Endothelial cell of umbilical vein (primary cell): Measurements from ENCODE around the gene DCLK2. TPM values are rescaled to one million over a fixed set of nuclear protein-coding genes. Genes with fewer than 3 reads are reported as not detected.
A peak's percentile ranks its signal among the peaks of the same experiment; 100 is the strongest.

Source experiments
- BruUV-seq: library from RNA; stranded (reverse); fragments of 400-500 nt; replicated peaks from 2 replicates; lab custom pipeline; 2021; lab: Mats Ljungman, UMichigan
- CTCF ChIA-PET: fragments of 300-600, 350-600 bp; sonication (Branson Sonifier 250); formaldehyde crosslinking; loops from one replicate; lab custom pipeline; 2021; ENCODE audit warnings: antibody characterized with exemption, inconsistent platforms; lab: Charles Lee
- POLR2A ChIA-PET: fragments of 300-600, 350-600 bp; sonication (Branson Sonifier 250); formaldehyde crosslinking; loops from one replicate; lab custom pipeline; 2021; ENCODE audit warnings: antibody characterized with exemption, inconsistent platforms; lab: Charles Lee
- DNase-seq: peaks from one replicate; pipeline ENCODE4 v3.0.0-alpha.2; 2011; ENCODE audit warnings: low read depth, low spot score
- FAIRE-seq: peaks from 2 replicates; lab custom pipeline; 2011; peaks lifted over from hg19 to GRCh38; lab: Jason Lieb, UNC
- H2AFZ ChIP-seq: 2 replicates; pipeline ENCODE4 v1.6.0; 2012; ENCODE audit warnings: low read depth, low read length, control low read depth, inconsistent platforms
- H3K27ac ChIP-seq: 2 replicates; pipeline ENCODE4 v1.5.1; 2011; ENCODE audit warnings: low read depth, mild to moderate bottlenecking, control low read depth, low read length, moderate library complexity; ENCODE audit not compliant: insufficient read depth
- H3K27me3 ChIP-seq, 2 experiments: 2 replicates each; pipeline versions ENCODE4 v1.6.0 to v1.6.1; 2011; ENCODE audit warnings: low read length in 2 of 2, mixed read lengths in 1 of 2; ENCODE audit not compliant: control insufficient read depth in 2 of 2, insufficient read depth in 2 of 2
- H3K36me3 ChIP-seq, 2 experiments: 2 replicates in 1 of 2; 3 replicates in 1 of 2; pipeline ENCODE4 v1.5.1; 2011; ENCODE audit warnings: low read length in 2 of 2, mild to moderate bottlenecking in 1 of 2, moderate library complexity in 1 of 2; ENCODE audit not compliant: control insufficient read depth in 2 of 2, insufficient read depth in 2 of 2; ENCODE audit errors: extremely low read depth in 1 of 2
- H3K4me1 ChIP-seq: 3 replicates; pipeline ENCODE4 v1.5.1; 2011; ENCODE audit warnings: mild to moderate bottlenecking, low read length; ENCODE audit not compliant: control insufficient read depth, insufficient read depth; ENCODE audit errors: extremely low read depth
- H3K4me2 ChIP-seq: 2 replicates; pipeline ENCODE4 v1.6.1; 2011; ENCODE audit warnings: low read length, control low read depth, mixed read lengths; ENCODE audit not compliant: insufficient read depth
- H3K4me3 ChIP-seq, 3 experiments: fragments of 200-600 bp in 1 of 3; sonication (generic), shearing (Covaris generic) in 1 of 3; replicated peaks in 1 of 3; 2 replicates each; pipeline ENCODE4 v1.5.1; 2011 to 2016; ENCODE audit warnings: control low read depth in 3 of 3, low read length in 3 of 3, mild to moderate bottlenecking in 2 of 3, inconsistent platforms in 1 of 3, low read depth in 1 of 3, moderate library complexity in 1 of 3; ENCODE audit not compliant: insufficient read depth in 1 of 3
- H3K79me2 ChIP-seq: 2 replicates; pipeline ENCODE4 v1.6.0; 2012; ENCODE audit warnings: low read length, inconsistent platforms; ENCODE audit not compliant: control insufficient read depth, insufficient read depth
- H3K9ac ChIP-seq: replicated peaks from 2 replicates; pipeline ENCODE3; 2011; ENCODE audit warnings: low read length, control low read depth; ENCODE audit not compliant: insufficient read depth; ENCODE audit errors: extremely low read depth
- H3K9me1 ChIP-seq: replicated peaks from 3 replicates; pipeline ENCODE4 v1.6.0; 2011; ENCODE audit warnings: mild to moderate bottlenecking, low read length; ENCODE audit not compliant: control insufficient read depth, insufficient read depth; ENCODE audit errors: extremely low read depth
- H3K9me3 ChIP-seq: replicated peaks from 2 replicates; pipeline ENCODE4 v1.5.1; 2012; ENCODE audit warnings: low read length, inconsistent platforms; ENCODE audit not compliant: control insufficient read depth, insufficient read depth
- H4K20me1 ChIP-seq: replicated peaks from 2 replicates; pipeline ENCODE3; 2011; ENCODE audit warnings: mild to moderate bottlenecking, low read length; ENCODE audit not compliant: control insufficient read depth, insufficient read depth; ENCODE audit errors: extremely low read depth
- EZH2 ChIP-seq: IDR thresholded peaks from 2 replicates; pipeline ENCODE4 v1.6.1; 2012; ENCODE audit warnings: borderline replicate concordance, low read depth, mild to moderate bottlenecking, moderate library complexity, low read length, inconsistent platforms; ENCODE audit not compliant: severe bottlenecking
- FOS ChIP-seq: IDR thresholded peaks from 2 replicates; pipeline ENCODE4 v1.6.1; 2011; ENCODE audit warnings: mild to moderate bottlenecking, low read length, moderate library complexity, borderline replicate concordance; ENCODE audit not compliant: insufficient read depth
- GATA2 ChIP-seq: IDR thresholded peaks from 2 replicates; pipeline ENCODE4 v1.7.0; 2011; ENCODE audit warnings: low read depth, mild to moderate bottlenecking, moderate library complexity, mixed read lengths, low read length; ENCODE audit not compliant: insufficient read length, insufficient read depth
- JUN ChIP-seq: IDR thresholded peaks from 2 replicates; pipeline ENCODE4 v1.6.1; 2011; ENCODE audit warnings: borderline replicate concordance, low read depth; ENCODE audit not compliant: insufficient read length, insufficient read depth
- MAX ChIP-seq: IDR thresholded peaks from 2 replicates; pipeline ENCODE4 v1.6.1; 2011; ENCODE audit not compliant: insufficient read depth, insufficient read length
- MYC ChIP-seq: IDR thresholded peaks from one replicate; pipeline ENCODE4 v1.6.1; 2011; ENCODE audit warnings: mild to moderate bottlenecking, low read depth, low read length
- POLR2A ChIP-seq: IDR thresholded peaks from 2 replicates; pipeline ENCODE4 v1.6.1; 2012; ENCODE audit warnings: low read depth, mild to moderate bottlenecking, control low read depth, low read length
- POLR2AphosphoS5 ChIP-seq: IDR thresholded peaks from 2 replicates; pipeline ENCODE4 v1.6.1; 2012; ENCODE audit warnings: low read depth, mild to moderate bottlenecking, control low read depth, low read length, moderate library complexity; ENCODE audit not compliant: insufficient read depth
- dilution Hi-C: fragments of 300-500 bp; cut with MboI; formaldehyde crosslinking; loops from one replicate; pipeline ENCODE4 v1.15.0; 2019; ENCODE audit warnings: low sequenced_read_pairs; ENCODE audit not compliant: extremely low pct_ligation_motif_present
- intact Hi-C: fragments of 100-400 bp; cut with micrococcal nuclease; formaldehyde crosslinking; loops from one replicate; pipeline ENCODE4 v1.10.0; 2022
- polyA plus RNA-seq, 4 experiments: library from polyadenylated mRNA; depleted of rRNA in 3 of 4; stranded (reverse) in 3 of 4; unstranded in 1 of 4; fragments of >200 nt; gene quantifications; 2 replicates each; pipeline versions ENCODE4 v1.2.1 to v1.2.3, GENCODE V29; 2011 to 2012; ENCODE audit warnings: missing spikeins in 1 of 4
- total RNA-seq: library from RNA; stranded (reverse); gene quantifications from 2 replicates; pipeline ENCODE4 v1.2.3, GENCODE V29; 2021
- TF ChIP-seq, protein P1 (sequence below), 2 donors: IDR thresholded peaks; 1 replicate in 1 of 2; 2 replicates in 1 of 2; pipeline ENCODE4 v1.5.1; 2011; ENCODE audit warnings: low read length in 2 of 2, mild to moderate bottlenecking in 2 of 2, moderate library complexity in 2 of 2, control low read depth in 1 of 2, inconsistent platforms in 1 of 2, low read depth in 1 of 2; ENCODE audit not compliant: insufficient read depth in 1 of 2; ENCODE audit errors: extremely low read depth in 1 of 2

Gene DCLK2
- total and polyA plus RNA-seq, 2 donors (not counting 3 experiments of a cell fraction or from before 2014, with no cell fraction given), result 1.7 to 4.7 TPM

DNA sequence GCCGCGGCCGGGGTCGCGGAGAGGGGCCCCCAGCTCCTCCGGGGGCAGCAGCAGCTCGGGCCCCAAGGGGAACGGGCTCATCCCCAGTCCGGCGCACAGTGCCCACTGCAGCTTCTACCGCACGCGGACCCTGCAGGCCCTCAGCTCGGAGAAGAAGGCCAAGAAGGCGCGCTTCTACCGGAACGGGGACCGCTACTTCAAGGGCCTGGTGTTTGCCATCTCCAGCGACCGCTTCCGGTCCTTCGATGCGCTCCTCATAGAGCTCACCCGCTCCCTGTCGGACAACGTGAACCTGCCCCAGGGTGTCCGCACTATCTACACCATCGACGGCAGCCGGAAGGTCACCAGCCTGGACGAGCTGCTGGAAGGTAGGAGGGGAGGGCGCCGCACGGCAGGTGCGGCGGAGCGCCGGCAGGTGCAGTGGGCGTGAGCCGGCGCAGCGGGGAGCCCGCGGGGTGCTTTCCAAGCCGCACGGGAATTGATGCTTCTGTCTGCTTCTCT lies 886 bp downstream of the DCLK2 start:
- ChIA-PET POLR2A (no interaction called here), CTCF (interaction anchor here (0.6 to 3.1 kb wide), 7 partner anchors 21 to 169 kb away, joined by 4 to 20 read pairs (median 7); no protein-coding TSS in a partner anchor)
- no peaks in the 10 kb centered on the region for H3K9me3 ChIP-seq
- TF ChIP-seq EZH2 (no peak), JUN (no peak), MAX (no peak), FOS (no peak), POLR2A (no peak), POLR2AphosphoS5 (no peak), MYC (no peak), GATA2 (no peak)
- TF ChIP-seq, protein P1, sequence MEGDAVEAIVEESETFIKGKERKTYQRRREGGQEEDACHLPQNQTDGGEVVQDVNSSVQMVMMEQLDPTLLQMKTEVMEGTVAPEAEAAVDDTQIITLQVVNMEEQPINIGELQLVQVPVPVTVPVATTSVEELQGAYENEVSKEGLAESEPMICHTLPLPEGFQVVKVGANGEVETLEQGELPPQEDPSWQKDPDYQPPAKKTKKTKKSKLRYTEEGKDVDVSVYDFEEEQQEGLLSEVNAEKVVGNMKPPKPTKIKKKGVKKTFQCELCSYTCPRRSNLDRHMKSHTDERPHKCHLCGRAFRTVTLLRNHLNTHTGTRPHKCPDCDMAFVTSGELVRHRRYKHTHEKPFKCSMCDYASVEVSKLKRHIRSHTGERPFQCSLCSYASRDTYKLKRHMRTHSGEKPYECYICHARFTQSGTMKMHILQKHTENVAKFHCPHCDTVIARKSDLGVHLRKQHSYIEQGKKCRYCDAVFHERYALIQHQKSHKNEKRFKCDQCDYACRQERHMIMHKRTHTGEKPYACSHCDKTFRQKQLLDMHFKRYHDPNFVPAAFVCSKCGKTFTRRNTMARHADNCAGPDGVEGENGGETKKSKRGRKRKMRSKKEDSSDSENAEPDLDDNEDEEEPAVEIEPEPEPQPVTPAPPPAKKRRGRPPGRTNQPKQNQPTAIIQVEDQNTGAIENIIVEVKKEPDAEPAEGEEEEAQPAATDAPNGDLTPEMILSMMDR (IDR thresholded peaks at IDR 0.05; ENCODE audit: extremely low read depth in 1 of 2, insufficient read depth in 1 of 2, low read depth in 1 of 2, low read length in 2 of 2), result no peak
- BruUV-seq, result no TSS peak
- H2AFZ ChIP-seq, result peak overlapping the region; percentile 77
- no peaks in the 10 kb centered on the region for H3K79me2 ChIP-seq
- DNase-seq (no peak), FAIRE-seq (peak; percentile 48)
- no peak overlapping the region for H3K27ac ChIP-seq
- H4K20me1 ChIP-seq, result no peaks in the 10 kb centered on the region
- no peaks in the 10 kb centered on the region for H3K27me3 ChIP-seq
- no peaks in the 10 kb centered on the region for H3K36me3 ChIP-seq
- H3K4me2 ChIP-seq, result peak overlapping the region; percentile 50
- H3K9ac ChIP-seq, result peak overlapping the region; percentile 62
- intact Hi-C loops (loop anchor here (2.0 to 5.0 kb wide), 3 partner anchors 20 to 96 kb away; no protein-coding TSS in a partner anchor), dilution Hi-C loops (no loop called here)
- peak overlapping the region; percentile 47 to 65 (median 59) for H3K4me3 ChIP-seq
- no peaks in the 10 kb centered on the region for H3K9me1 ChIP-seq
- H3K4me1 ChIP-seq, result peaks cover 9% of the 10 kb centered on the region
